ENCODE results near the gene JKAMP.

DNA sequence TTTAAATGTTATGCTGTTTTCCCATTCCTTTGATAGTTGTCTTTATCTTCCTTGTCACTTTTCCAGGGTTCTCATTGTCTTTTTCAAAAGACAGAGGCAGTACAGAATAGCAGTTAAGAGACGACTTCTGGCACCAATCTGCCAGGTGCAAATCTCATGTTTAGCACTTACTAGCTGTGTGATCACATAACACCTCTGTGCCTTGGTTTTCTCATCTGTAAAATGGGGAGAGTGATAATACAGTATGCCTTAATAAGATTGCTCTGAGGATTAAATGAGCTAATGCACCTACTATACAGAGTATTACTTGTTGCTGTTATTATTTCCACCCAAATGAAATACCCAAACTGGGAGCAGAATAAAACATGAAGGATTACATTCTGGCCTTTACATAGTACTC lies 23.9 kb upstream of the JKAMP start:
- TF ChIP-seq, protein P1, sequence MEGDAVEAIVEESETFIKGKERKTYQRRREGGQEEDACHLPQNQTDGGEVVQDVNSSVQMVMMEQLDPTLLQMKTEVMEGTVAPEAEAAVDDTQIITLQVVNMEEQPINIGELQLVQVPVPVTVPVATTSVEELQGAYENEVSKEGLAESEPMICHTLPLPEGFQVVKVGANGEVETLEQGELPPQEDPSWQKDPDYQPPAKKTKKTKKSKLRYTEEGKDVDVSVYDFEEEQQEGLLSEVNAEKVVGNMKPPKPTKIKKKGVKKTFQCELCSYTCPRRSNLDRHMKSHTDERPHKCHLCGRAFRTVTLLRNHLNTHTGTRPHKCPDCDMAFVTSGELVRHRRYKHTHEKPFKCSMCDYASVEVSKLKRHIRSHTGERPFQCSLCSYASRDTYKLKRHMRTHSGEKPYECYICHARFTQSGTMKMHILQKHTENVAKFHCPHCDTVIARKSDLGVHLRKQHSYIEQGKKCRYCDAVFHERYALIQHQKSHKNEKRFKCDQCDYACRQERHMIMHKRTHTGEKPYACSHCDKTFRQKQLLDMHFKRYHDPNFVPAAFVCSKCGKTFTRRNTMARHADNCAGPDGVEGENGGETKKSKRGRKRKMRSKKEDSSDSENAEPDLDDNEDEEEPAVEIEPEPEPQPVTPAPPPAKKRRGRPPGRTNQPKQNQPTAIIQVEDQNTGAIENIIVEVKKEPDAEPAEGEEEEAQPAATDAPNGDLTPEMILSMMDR (IDR thresholded peaks at IDR 0.05): no peak
- TF ChIP-seq EZH2 (IDR thresholded peaks at IDR 0.05) (no peak), EZH2phosphoT487 (IDR thresholded peaks at IDR 0.05) (no peak)

Data from neural progenitor cell (in vitro differentiated cells).